Uterus (tissue), 2 donors: ENCODE results near the gene PDE4D.

Experiments used
- CTCF ChIP-seq, 4 experiments: fragments of 200-600 bp in 2 of 4; fragments of 450-650 bp in 2 of 4; sonication (generic) in 2 of 4; IDR thresholded peaks; one replicate each; pipeline ENCODE4 v1.5.1; 2016 to 2019; ENCODE audit warnings: antibody characterized with exemption in 4 of 4, mild to moderate bottlenecking in 2 of 4, moderate library complexity in 1 of 4
- POLR2A ChIP-seq, 2 donors: fragments of 450-650 bp; IDR thresholded peaks; one replicate each; pipeline ENCODE4 v1.6.1; 2016; ENCODE audit warnings: antibody characterized with exemption in 2 of 2, mild to moderate bottlenecking in 1 of 2, moderate library complexity in 1 of 2

GRCh38 chr5:59559323-59559722 is 334.2 kb downstream of the PDE4D start:
- TF ChIP-seq CTCF (IDR thresholded peaks at IDR 0.05) (no peak), POLR2A (IDR thresholded peaks at IDR 0.05) (no peak)
